Measurements from ENCODE around the gene PRKACG.

PRKACG gene

GRCh38 chr9:69016191-69017096 is 2.5 kb upstream of the PRKACG start:
- H3K9me2 ChIP-seq (replicated peaks; ENCODE audit: low read depth, low read length): no peaks in the 10 kb centered on the region
- H3K9ac ChIP-seq (ENCODE audit: low read depth, low read length, poor library complexity, severe bottlenecking): no peak overlapping the region
- H3F3A ChIP-seq (ENCODE audit: low read depth): peaks cover 2% of the 10 kb centered on the region; the same call in 1 of the 2 replicates
- no peaks in the 10 kb centered on the region for H3K79me2 ChIP-seq (ENCODE audit: insufficient read depth, low read length)
- H3K4me3 ChIP-seq (ENCODE audit: low read length, poor library complexity, severe bottlenecking): no peak overlapping the region
- H3K9me3 ChIP-seq (ENCODE audit: insufficient read depth, low read depth, low read length): no peaks in the 10 kb centered on the region
- TF ChIP-seq CTCF (conservative IDR thresholded peaks at IDR 0.05; ENCODE audit: low read length) (no peak), EZH2phosphoT487 (IDR thresholded peaks at IDR 0.05; ENCODE audit: borderline replicate concordance) (no peak)
- no peaks in the 10 kb centered on the region for H4K20me1 ChIP-seq (ENCODE audit: insufficient read depth, low read length, poor library complexity, severe bottlenecking)
- H3K36me3 ChIP-seq (ENCODE audit: insufficient read depth, low read length): no peaks in the 10 kb centered on the region
- 0 out of 2 replicates have a peak overlapping the region, but pooled peaks have one; percentile 17 for H2AFZ ChIP-seq (ENCODE audit: low read length)
- H3K4me1 ChIP-seq (ENCODE audit: insufficient read depth, low read length, poor library complexity, severe bottlenecking): peaks cover 45% of the 10 kb centered on the region
- no peaks in the 10 kb centered on the region for H3K27me3 ChIP-seq (ENCODE audit: insufficient read depth, low read length, poor library complexity, severe bottlenecking)
- H3K4me2 ChIP-seq (ENCODE audit: low read depth, low read length, poor library complexity, severe bottlenecking): no peak overlapping the region

- Histone ChIP-seq H4K20me1 (ENCODE audit: insufficient read depth, low read length, poor library complexity, severe bottlenecking) (no peaks in the 10 kb centered on the region), H3K4me2 (ENCODE audit: low read depth, low read length, poor library complexity, severe bottlenecking) (no peak overlapping the region), H3K36me3 (ENCODE audit: insufficient read depth, low read length) (no peaks in the 10 kb centered on the region), H3K79me2 (ENCODE audit: insufficient read depth, low read length) (no peaks in the 10 kb centered on the region), H3K27me3 (ENCODE audit: insufficient read depth, low read length, poor library complexity, severe bottlenecking) (no peaks in the 10 kb centered on the region), H3K9me3 (ENCODE audit: insufficient read depth, low read depth, low read length) (no peaks in the 10 kb centered on the region), H2AFZ (ENCODE audit: low read length) (no peak overlapping the region), H3K4me3 (ENCODE audit: low read length, poor library complexity, severe bottlenecking) (no peak overlapping the region), H3K9me2 (replicated peaks; ENCODE audit: low read depth, low read length) (no peaks in the 10 kb centered on the region), H3K4me1 (ENCODE audit: insufficient read depth, low read length, poor library complexity, severe bottlenecking) (peaks cover 16% of the 10 kb centered on the region), H3K9ac (ENCODE audit: low read depth, low read length, poor library complexity, severe bottlenecking) (no peak overlapping the region), H3F3A (ENCODE audit: low read depth) (no peaks in the 10 kb centered on the region)
- no peak for TF ChIP-seq EZH2phosphoT487 (IDR thresholded peaks at IDR 0.05; ENCODE audit: borderline replicate concordance)
- no peak for TF ChIP-seq CTCF (conservative IDR thresholded peaks at IDR 0.05; ENCODE audit: low read length)
These were observed 558 bp downstream of the PRKACG start for GRCh38 chr9:69013382-69013727.

GRCh38 chr9:69012696-69013381 is 1.1 kb downstream of the PRKACG start:
- Histone ChIP-seq H3K79me2 (ENCODE audit: insufficient read depth, low read length) (no peaks in the 10 kb centered on the region), H3K36me3 (ENCODE audit: insufficient read depth, low read length) (no peaks in the 10 kb centered on the region), H4K20me1 (ENCODE audit: insufficient read depth, low read length, poor library complexity, severe bottlenecking) (no peaks in the 10 kb centered on the region), H2AFZ (ENCODE audit: low read length) (no peak overlapping the region), H3K4me1 (ENCODE audit: insufficient read depth, low read length, poor library complexity, severe bottlenecking) (peaks cover 11% of the 10 kb centered on the region), H3K4me2 (ENCODE audit: low read depth, low read length, poor library complexity, severe bottlenecking) (peak overlapping the region; percentile 39), H3F3A (ENCODE audit: low read depth) (no peaks in the 10 kb centered on the region), H3K9ac (ENCODE audit: low read depth, low read length, poor library complexity, severe bottlenecking) (peak overlapping the region; percentile 51), H3K27me3 (ENCODE audit: insufficient read depth, low read length, poor library complexity, severe bottlenecking) (no peaks in the 10 kb centered on the region), H3K9me3 (ENCODE audit: insufficient read depth, low read depth, low read length) (no peaks in the 10 kb centered on the region), H3K4me3 (ENCODE audit: low read length, poor library complexity, severe bottlenecking) (no peak overlapping the region), H3K9me2 (replicated peaks; ENCODE audit: low read depth, low read length) (no peaks in the 10 kb centered on the region)
- TF ChIP-seq EZH2phosphoT487 (IDR thresholded peaks at IDR 0.05; ENCODE audit: borderline replicate concordance) (no peak), CTCF (conservative IDR thresholded peaks at IDR 0.05; ENCODE audit: low read length) (no peak)
